ENCODE data around the gene FGF21.

FGF21 gene

GRCh38 chr19:48731452-48731851, 23.9 kb upstream of the FGF21 start:
- H3K4me3 ChIP-seq (ENCODE audit: control insufficient read depth, low read depth, low read length), result no peak overlapping the region
- no peak for TF ChIP-seq CTCF (conservative IDR thresholded peaks at IDR 0.05; ENCODE audit: control insufficient read depth, insufficient read depth, low read depth, low read length)
- no peak for DNase-seq (ENCODE audit: low read depth)

DNA sequence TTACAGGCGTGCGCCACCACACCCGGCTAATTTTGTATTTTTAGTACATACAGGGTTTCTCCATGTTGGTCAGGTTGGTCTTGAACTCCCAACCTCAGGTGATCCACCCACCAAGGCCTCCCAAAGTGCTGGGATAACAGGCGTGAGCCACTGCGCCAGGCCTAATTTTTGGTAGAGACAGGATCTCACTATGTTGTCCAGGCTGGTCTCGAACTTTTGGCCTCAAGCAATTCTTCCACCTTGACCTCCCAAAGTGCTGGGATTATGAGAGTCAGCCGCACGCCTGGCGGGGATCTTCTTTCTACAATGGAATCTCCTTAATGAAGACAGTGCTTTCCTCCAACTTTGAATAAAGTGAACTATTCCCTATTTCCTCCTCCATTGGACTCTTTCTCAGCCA, 20.7 kb upstream of the FGF21 start:
- TF ChIP-seq CTCF (conservative IDR thresholded peaks at IDR 0.05; ENCODE audit: control insufficient read depth, insufficient read depth, low read depth, low read length), result no peak
- DNase-seq (ENCODE audit: low read depth), result no peak

GRCh38 chr19:48735031-48735615, 20.2 kb upstream of the FGF21 start:
- H3K4me3 ChIP-seq (ENCODE audit: control insufficient read depth, low read depth, low read length), result no peak overlapping the region
- no peak for TF ChIP-seq CTCF (conservative IDR thresholded peaks at IDR 0.05; ENCODE audit: control insufficient read depth, insufficient read depth, low read depth, low read length)
- DNase-seq (ENCODE audit: low read depth), result no peak

More for the DNA sequence above, 20.7 kb upstream of the FGF21 start:
- no peak overlapping the region for H3K4me3 ChIP-seq (ENCODE audit: control insufficient read depth, low read depth, low read length)

GRCh38 chr19:48737360-48737998, 17.8 kb upstream of the FGF21 start:
- TF ChIP-seq CTCF (conservative IDR thresholded peaks at IDR 0.05; ENCODE audit: control insufficient read depth, insufficient read depth, low read depth, low read length), result no peak
- no peak for DNase-seq (ENCODE audit: low read depth)
- H3K4me3 ChIP-seq (ENCODE audit: control insufficient read depth, low read depth, low read length), result no peak overlapping the region

- DNase-seq (ENCODE audit: low read depth), result peak; percentile 61
- H3K4me3 ChIP-seq (ENCODE audit: control insufficient read depth, low read depth, low read length), result no peak overlapping the region
- TF ChIP-seq CTCF (conservative IDR thresholded peaks at IDR 0.05; ENCODE audit: control insufficient read depth, insufficient read depth, low read depth, low read length), result no peak
Measured at GRCh38 chr19:48738557-48739403, 16.5 kb upstream of the FGF21 start.

- no peak for TF ChIP-seq CTCF (conservative IDR thresholded peaks at IDR 0.05; ENCODE audit: control insufficient read depth, insufficient read depth, low read depth, low read length)
- H3K4me3 ChIP-seq (ENCODE audit: control insufficient read depth, low read depth, low read length), result no peak overlapping the region
- no peak for DNase-seq (ENCODE audit: low read depth)
Measured at GRCh38 chr19:48739404-48740163, 15.7 kb upstream of the FGF21 start.

Measured in fibroblast of mammary gland (primary cell).